Measurements from ENCODE around the gene TBPL1. TPM values are rescaled to one million over a fixed set of nuclear protein-coding genes. Genes with fewer than 3 reads are reported as not detected.

TBPL1 gene
- total and polyA plus RNA-seq, 2 of the 13 experiments (the other 11 are each of a cell fraction or from before 2014, with no cell fraction given): 25.3 to 39.3 TPM

DNA sequence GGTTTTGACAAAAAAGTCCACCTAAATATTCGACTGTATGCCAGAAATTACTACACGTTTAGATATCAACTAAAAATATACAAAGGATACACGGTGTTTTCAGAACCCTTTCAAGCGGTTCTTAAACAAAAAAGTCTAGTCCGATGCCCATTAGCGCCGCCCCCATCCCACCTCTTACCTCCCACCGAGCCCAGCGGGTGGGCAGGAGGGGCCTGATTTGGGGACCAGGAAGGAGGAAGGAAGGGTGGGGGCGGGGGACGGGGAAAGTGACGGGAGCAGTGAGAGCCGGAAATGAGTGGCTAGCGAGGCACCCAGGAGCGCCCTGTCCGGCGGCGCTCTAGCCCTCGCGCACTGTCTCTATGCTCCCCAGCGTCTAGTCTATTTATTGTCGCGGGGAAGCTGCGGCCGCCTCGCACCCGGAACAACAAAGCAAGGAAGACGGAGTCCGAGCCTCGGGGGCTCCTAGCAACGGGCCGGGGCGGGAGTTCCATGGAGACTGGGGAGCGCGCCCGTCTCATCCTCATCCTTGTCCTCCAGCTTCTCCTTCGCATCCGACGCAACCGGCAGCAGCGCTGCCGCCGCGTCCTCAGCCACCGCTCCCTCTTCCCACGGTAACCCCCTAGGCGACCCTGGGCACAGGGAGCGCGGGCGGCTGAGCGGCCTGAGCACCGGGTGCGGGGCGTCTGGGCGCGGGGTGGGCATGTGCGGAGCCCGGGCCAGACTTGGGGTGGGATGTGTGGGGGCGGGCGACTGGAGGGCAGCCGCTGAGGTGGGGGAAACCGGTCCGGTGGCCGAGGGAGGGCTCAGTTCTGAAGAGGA, at the start of gene TBPL1 (continued):
- TF ChIP-seq, protein P1, sequence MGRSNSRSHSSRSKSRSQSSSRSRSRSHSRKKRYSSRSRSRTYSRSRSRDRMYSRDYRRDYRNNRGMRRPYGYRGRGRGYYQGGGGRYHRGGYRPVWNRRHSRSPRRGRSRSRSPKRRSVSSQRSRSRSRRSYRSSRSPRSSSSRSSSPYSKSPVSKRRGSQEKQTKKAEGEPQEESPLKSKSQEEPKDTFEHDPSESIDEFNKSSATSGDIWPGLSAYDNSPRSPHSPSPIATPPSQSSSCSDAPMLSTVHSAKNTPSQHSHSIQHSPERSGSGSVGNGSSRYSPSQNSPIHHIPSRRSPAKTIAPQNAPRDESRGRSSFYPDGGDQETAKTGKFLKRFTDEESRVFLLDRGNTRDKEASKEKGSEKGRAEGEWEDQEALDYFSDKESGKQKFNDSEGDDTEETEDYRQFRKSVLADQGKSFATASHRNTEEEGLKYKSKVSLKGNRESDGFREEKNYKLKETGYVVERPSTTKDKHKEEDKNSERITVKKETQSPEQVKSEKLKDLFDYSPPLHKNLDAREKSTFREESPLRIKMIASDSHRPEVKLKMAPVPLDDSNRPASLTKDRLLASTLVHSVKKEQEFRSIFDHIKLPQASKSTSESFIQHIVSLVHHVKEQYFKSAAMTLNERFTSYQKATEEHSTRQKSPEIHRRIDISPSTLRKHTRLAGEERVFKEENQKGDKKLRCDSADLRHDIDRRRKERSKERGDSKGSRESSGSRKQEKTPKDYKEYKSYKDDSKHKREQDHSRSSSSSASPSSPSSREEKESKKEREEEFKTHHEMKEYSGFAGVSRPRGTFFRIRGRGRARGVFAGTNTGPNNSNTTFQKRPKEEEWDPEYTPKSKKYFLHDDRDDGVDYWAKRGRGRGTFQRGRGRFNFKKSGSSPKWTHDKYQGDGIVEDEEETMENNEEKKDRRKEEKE (IDR thresholded peaks at IDR 0.05): no peak
- TF ChIP-seq, protein P2, sequence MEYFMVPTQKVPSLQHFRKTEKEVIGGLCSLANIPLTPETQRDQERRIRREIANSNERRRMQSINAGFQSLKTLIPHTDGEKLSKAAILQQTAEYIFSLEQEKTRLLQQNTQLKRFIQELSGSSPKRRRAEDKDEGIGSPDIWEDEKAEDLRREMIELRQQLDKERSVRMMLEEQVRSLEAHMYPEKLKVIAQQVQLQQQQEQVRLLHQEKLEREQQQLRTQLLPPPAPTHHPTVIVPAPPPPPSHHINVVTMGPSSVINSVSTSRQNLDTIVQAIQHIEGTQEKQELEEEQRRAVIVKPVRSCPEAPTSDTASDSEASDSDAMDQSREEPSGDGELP (IDR thresholded peaks at IDR 0.05; ENCODE audit: borderline replicate concordance, low read depth): peak; percentile 9; the same call in 1 of the 2 replicates
- TF ChIP-seq, protein P3, sequence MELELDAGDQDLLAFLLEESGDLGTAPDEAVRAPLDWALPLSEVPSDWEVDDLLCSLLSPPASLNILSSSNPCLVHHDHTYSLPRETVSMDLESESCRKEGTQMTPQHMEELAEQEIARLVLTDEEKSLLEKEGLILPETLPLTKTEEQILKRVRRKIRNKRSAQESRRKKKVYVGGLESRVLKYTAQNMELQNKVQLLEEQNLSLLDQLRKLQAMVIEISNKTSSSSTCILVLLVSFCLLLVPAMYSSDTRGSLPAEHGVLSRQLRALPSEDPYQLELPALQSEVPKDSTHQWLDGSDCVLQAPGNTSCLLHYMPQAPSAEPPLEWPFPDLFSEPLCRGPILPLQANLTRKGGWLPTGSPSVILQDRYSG (CRISPR knock-in tag; IDR thresholded peaks at IDR 0.05): no peak
- no peak for TF ChIP-seq ZNF703 (CRISPR knock-in tag; IDR thresholded peaks at IDR 0.05; ENCODE audit: borderline replicate concordance)
- TF ChIP-seq PAX8 (CRISPR knock-in tag; IDR thresholded peaks at IDR 0.05; ENCODE audit: borderline replicate concordance): no peak

DNA sequence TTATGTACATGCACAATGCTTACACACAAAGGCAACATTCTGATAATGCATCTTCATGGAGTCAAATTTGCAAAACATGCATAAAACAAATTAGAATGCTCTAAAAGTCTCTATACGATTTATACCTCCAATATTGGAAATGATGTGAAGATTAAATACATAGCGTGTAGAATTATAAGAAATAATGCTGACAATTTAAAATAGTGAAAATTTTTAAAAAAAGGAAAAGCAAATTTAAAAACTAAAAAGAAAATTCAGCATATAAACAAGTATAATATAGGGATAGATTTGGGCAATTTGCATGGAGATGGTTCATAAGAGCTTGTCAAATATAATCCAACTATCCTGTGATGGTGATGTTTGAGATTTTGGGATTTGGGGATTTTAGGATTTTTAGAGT, 49.2 kb upstream of the TBPL1 start:
- Histone ChIP-seq H3K27me3 (ENCODE audit: control insufficient read depth in 1 of 2, insufficient read depth in 2 of 2, low read length in 2 of 2) (peaks cover 0 to 5% of the 10 kb centered on the region in 2 experiments; a peak in 1 of 5 replicates), H4K20me1 (ENCODE audit: insufficient read depth, low read length) (no peaks in the 10 kb centered on the region), H3K4me1 (ENCODE audit: insufficient read depth, low read length) (no peaks in the 10 kb centered on the region), H3K79me2 (ENCODE audit: insufficient read depth, low read length) (no peaks in the 10 kb centered on the region), H3K9me3 (ENCODE audit: low read length) (no peaks in the 10 kb centered on the region), H3K9ac (ENCODE audit: insufficient read depth, low read depth, low read length) (no peak overlapping the region), H3K4me2 (ENCODE audit: low read depth, low read length) (no peak overlapping the region), H3K27ac (ENCODE audit: extremely low read length, insufficient read depth, low read length) (no peak overlapping the region), H3K4me3 (replicated peaks in 1 of 3; ENCODE audit: insufficient read depth in 1 of 3, low read depth in 2 of 3, low read length in 3 of 3) (no peak overlapping the region), H2AFZ (ENCODE audit: low read length) (no peak overlapping the region), H3K36me3 (replicated peaks in 1 of 2; ENCODE audit: control insufficient read depth in 1 of 2, insufficient read depth in 2 of 2, low read length in 2 of 2) (no peaks in the 10 kb centered on the region)
- ChIA-PET CTCF (ENCODE audit: low intra/inter-chr PET ratio, low total read pairs) (no interaction called here), POLR2A (no interaction called here)
- DNase-seq (ENCODE audit: low spot score) (no peak), FAIRE-seq (no peak), ATAC-seq (no peak)
- TF ChIP-seq MYC (CRISPR knock-in tag; IDR thresholded peaks at IDR 0.05; ENCODE audit: borderline replicate concordance) (no peak), ZNF788 (CRISPR knock-in tag; IDR thresholded peaks at IDR 0.05; ENCODE audit: borderline replicate concordance) (no peak), MAFF (IDR thresholded peaks at IDR 0.05; ENCODE audit: low read depth, low read length) (peak; percentile 47; the same call in 1 of the 2 replicates), MAFK (conservative IDR thresholded peaks at IDR 0.05 in 1 of 2, IDR thresholded peaks at IDR 0.05 in 1 of 2; ENCODE audit: low read length in 2 of 2) (peak; percentile 20 to 56; a peak in 1 of 4 replicates), FOSL2 (CRISPR knock-in tag; IDR thresholded peaks at IDR 0.05) (no peak)
- TF ChIP-seq, protein P2 (IDR thresholded peaks at IDR 0.05; ENCODE audit: borderline replicate concordance, low read depth): no peak
- no TSS peak for BruUV-seq (replicated peaks)
- WGBS (ENCODE audit: low lambda C conversion rate): 5% methylated on average over 2 of the region's 2 CpGs
- in situ Hi-C loops (cut with HindIII; ENCODE audit: extremely low pct_ligation_motif_present, low pct_unique_long_range_greater_than_20kb) (no loop called here), intact Hi-C loops (cut with micrococcal nuclease; ENCODE audit: unreplicated experiment) (no loop called here)
